Thyroid gland (tissue), 4 donors: Measurements from ENCODE around the gene UROC1.

Source experiments
- POLR2A ChIP-seq, 2 donors: fragments of 450-650 bp; IDR thresholded peaks; one replicate each; pipeline ENCODE4 v1.6.1; 2017; ENCODE audit warnings: antibody characterized with exemption in 2 of 2, mild to moderate bottlenecking in 2 of 2, moderate library complexity in 1 of 2
- TF ChIP-seq, protein P1 (sequence below), 6 experiments: fragments of 200-600 bp in 3 of 6; fragments of 450-650 bp in 3 of 6; sonication (generic) in 3 of 6; IDR thresholded peaks; one replicate each; pipeline ENCODE4 v1.5.1; 2016 to 2019; ENCODE audit warnings: antibody characterized with exemption in 6 of 6, mild to moderate bottlenecking in 2 of 6, inconsistent platforms in 1 of 6, moderate library complexity in 1 of 6

DNA sequence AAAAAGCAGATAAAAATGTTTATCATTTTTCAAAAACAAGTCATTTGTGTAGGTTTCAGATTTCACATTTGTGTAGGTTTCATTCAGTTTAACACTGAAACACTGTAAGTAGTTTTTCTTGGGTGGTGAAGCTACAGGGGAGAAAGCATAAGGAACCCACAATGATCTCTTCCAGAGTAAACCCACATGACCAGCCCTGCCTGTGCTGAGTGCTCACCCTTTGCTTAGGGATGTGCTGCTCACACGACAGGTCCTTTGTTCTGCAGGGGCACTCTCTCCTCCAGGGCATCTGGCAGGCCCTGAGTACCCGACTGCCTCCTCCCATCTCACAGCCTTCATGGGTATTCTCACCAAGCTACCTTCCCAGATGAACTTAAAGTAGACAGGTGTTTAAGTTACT, 70.8 kb downstream of the UROC1 start:
- TF ChIP-seq, protein P1, sequence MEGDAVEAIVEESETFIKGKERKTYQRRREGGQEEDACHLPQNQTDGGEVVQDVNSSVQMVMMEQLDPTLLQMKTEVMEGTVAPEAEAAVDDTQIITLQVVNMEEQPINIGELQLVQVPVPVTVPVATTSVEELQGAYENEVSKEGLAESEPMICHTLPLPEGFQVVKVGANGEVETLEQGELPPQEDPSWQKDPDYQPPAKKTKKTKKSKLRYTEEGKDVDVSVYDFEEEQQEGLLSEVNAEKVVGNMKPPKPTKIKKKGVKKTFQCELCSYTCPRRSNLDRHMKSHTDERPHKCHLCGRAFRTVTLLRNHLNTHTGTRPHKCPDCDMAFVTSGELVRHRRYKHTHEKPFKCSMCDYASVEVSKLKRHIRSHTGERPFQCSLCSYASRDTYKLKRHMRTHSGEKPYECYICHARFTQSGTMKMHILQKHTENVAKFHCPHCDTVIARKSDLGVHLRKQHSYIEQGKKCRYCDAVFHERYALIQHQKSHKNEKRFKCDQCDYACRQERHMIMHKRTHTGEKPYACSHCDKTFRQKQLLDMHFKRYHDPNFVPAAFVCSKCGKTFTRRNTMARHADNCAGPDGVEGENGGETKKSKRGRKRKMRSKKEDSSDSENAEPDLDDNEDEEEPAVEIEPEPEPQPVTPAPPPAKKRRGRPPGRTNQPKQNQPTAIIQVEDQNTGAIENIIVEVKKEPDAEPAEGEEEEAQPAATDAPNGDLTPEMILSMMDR (IDR thresholded peaks at IDR 0.05) = no peak
- TF ChIP-seq POLR2A (IDR thresholded peaks at IDR 0.05) = no peak
